Psoas muscle (tissue), 8 donors: Measurements from ENCODE around the gene TMPRSS3. TPM values are rescaled to one million over a fixed set of nuclear protein-coding genes. Genes with fewer than 3 reads are reported as not detected.

Experiments
- ATAC-seq, 4 donors: fragments of 200-7000 bp; cut with Tn5 transposase; one replicate each; pipeline ENCODE4 v1.9.1; 2020; ENCODE audit warnings: moderate library complexity in 3 of 4, mild to moderate bottlenecking in 2 of 4
- DNase-seq, 2 donors: peaks; one replicate each; pipeline ENCODE4 v3.0.0-alpha.2; 2020
- H3K27ac ChIP-seq: fragments of 200-600 bp; one replicate; pipeline ENCODE4 v1.8.0; 2022
- H3K27me3 ChIP-seq, 3 donors: fragments of 200-600 bp in 1 of 3; one replicate each; pipeline versions ENCODE4 v1.6.1 to v1.8.0; 2013 to 2022; ENCODE audit warnings: low read length in 2 of 3, mild to moderate bottlenecking in 2 of 3, moderate library complexity in 1 of 3; ENCODE audit not compliant: insufficient read depth in 3 of 3
- H3K36me3 ChIP-seq, 2 donors: fragments of 200-600 bp in 1 of 2; one replicate each; pipeline versions ENCODE4 v1.6.1 to v1.8.0; 2013 to 2022; ENCODE audit warnings: low read depth in 1 of 2, mild to moderate bottlenecking in 1 of 2, moderate library complexity in 1 of 2; ENCODE audit not compliant: insufficient read depth in 1 of 2
- H3K4me1 ChIP-seq: fragments of 200-600 bp; one replicate; pipeline ENCODE4 v1.8.0; 2022
- H3K4me3 ChIP-seq: fragments of 200-600 bp; one replicate; pipeline ENCODE4 v1.8.0; 2022; ENCODE audit warnings: mild to moderate bottlenecking
- H3K9me3 ChIP-seq: fragments of 200-600 bp; one replicate; pipeline ENCODE4 v1.8.0; 2022
- WGBS, 3 donors: extraction: QIAGEN DNeasy Blood & Tissue Kit; methylation state at CpG; one replicate each; pipeline versions ENCODE4 v1.1.6 to v1.1.7; 2013; 5-methylcytosine and 5-hydroxymethylcytosine counted together
- intact Hi-C, 2 donors: fragments of 100-400 bp; cut with DNase I; formaldehyde crosslinking; loops; one replicate each; pipeline versions ENCODE4 v1.11.0 to v1.14.2; 2022
- polyA plus RNA-seq, 3 donors: library from polyadenylated mRNA; stranded (reverse); fragments of 200-250 nt; gene quantifications; one replicate each; pipeline ENCODE4 v1.2.3, GENCODE V29; 2013
- total RNA-seq, 4 donors: library from RNA; stranded (reverse); fragmentation: NEBNext Ultra II Directional in 2 of 4; extraction: Animal tissue kit (Norgen Biotek cat#: 25700) in 2 of 4; gene quantifications; one replicate each; pipeline versions ENCODE4 v1.2.1 to v1.2.4, GENCODE V29; 2021 to 2023
- TF ChIP-seq, protein P1 (sequence below): fragments of 200-600 bp; IDR thresholded peaks from one replicate; pipeline ENCODE4 v1.8.0; 2022; ENCODE audit warnings: antibody characterized with exemption
- donor health status: healthy with polysubstance abuse.
- donor health status: DM: no; HTN: no; CAD: no; lungs with moderate emphysema.
- donor health status: Bipolar disorder and iron deficiency.
- donor health status: healthy.
- donor health status: DM: yes; HTN: yes; CAD: no.
- donor health status: DM: no; HTN: no; CAD: no.
- donor health status: DM: no; HTN: no; CAD: no.
- donor health status: DM: yes; HTN: yes; CAD: no.

Gene TMPRSS3
- total and polyA plus RNA-seq, 7 donors: 0.25 TPM; not detected in 6

GRCh38 chr21:42389449-42389835 lies 6.4 kb downstream of the TMPRSS3 start:
- Histone ChIP-seq H3K4me3 (no peak overlapping the region), H3K27ac (no peak overlapping the region), H3K27me3 (peaks cover 0 to 44% (median 3%) of the 10 kb centered on the region in 3 donors), H3K36me3 (no peaks in the 10 kb centered on the region), H3K9me3 (no peaks in the 10 kb centered on the region), H3K4me1 (no peaks in the 10 kb centered on the region)
- intact Hi-C loops: loop anchor here in 1 of 2 donors (10.0 kb wide), 1 partner anchor 245 kb away; no protein-coding TSS in a partner anchor
- ATAC-seq: no peak
- TF ChIP-seq, protein P1, sequence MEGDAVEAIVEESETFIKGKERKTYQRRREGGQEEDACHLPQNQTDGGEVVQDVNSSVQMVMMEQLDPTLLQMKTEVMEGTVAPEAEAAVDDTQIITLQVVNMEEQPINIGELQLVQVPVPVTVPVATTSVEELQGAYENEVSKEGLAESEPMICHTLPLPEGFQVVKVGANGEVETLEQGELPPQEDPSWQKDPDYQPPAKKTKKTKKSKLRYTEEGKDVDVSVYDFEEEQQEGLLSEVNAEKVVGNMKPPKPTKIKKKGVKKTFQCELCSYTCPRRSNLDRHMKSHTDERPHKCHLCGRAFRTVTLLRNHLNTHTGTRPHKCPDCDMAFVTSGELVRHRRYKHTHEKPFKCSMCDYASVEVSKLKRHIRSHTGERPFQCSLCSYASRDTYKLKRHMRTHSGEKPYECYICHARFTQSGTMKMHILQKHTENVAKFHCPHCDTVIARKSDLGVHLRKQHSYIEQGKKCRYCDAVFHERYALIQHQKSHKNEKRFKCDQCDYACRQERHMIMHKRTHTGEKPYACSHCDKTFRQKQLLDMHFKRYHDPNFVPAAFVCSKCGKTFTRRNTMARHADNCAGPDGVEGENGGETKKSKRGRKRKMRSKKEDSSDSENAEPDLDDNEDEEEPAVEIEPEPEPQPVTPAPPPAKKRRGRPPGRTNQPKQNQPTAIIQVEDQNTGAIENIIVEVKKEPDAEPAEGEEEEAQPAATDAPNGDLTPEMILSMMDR: no peak
- DNase-seq: peak in 1 of 2 donors; percentile 11
- WGBS, 3 donors: 52 to 62% (median 55%) methylated on average over 6 of the region's 6 CpGs

DNA sequence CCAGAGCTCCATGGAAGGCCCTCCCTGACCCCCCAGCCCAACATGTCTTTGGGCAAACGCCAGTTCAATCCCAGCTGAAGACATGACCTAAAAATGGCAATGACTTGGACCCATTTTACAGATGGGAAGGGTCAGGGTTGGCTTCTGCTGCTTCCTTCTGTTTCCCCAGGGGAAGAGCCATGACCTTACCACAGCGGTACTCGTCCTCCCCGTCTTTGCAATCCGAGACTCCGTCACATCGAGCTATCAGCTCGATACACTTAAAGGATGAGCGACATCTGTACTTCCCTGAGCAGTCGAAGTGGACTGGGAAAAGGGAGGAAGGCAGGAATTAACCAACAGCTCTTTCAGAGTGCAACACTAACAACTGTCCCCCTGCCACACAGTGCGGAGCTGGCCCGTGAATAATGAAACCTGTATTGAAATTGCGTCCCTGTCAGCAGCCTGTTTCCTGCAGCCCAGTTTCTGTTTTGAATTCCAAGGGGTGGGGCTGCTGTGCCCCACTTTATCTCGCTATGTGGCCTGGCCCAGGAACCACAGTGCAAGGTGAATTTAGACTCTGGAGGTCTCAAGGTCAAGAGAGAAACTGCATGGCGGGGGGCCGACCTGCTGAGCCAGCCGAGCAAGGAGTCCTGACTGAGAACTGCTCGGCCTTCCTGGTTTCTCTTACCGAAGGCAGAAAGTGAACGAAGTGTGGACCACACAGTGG lies 7.0 kb downstream of the TMPRSS3 start:
- ATAC-seq (no peak), DNase-seq (peak in 1 of 2 donors; percentile 21)
- WGBS, 3 donors: 60 to 66% (median 61%) methylated on average over 20 of the region's 20 CpGs
- Histone ChIP-seq H3K4me3 (no peak overlapping the region), H3K4me1 (no peaks in the 10 kb centered on the region), H3K9me3 (no peaks in the 10 kb centered on the region), H3K27ac (no peak overlapping the region), H3K36me3 (no peaks in the 10 kb centered on the region), H3K27me3 (peaks cover 0 to 44% (median 3%) of the 10 kb centered on the region in 3 donors)
- intact Hi-C loops: loop anchor here in 1 of 2 donors (10.0 kb wide), 1 partner anchor 244 kb away; no protein-coding TSS in a partner anchor
- TF ChIP-seq, protein P1: no peak

DNA sequence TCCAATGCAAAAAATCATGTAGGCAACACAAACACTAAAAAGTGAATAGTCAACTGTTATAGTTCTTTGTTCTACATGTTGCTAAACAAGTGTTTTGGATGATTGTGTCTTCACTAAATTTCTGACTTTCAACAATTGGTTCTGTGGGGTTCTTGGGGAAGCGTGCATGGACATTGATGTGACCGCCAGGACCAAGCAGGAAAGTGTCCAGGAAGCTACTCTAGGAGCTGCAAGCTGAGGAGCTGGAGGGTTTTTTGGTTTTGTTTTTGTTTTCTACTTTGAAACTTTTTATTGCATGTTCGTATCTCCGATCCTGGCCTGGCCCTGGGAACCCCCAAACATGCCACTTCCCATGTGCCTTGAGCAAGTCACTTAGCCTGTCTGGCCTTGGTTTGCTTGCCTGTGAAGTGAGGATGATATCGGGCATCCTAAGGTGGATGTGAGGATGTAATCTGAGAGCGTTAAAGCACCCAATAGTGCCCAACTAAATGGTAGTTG lies 8.0 kb downstream of the TMPRSS3 start:
- TF ChIP-seq, protein P1: no peak
- Histone ChIP-seq H3K9me3 (no peaks in the 10 kb centered on the region), H3K4me3 (no peak overlapping the region), H3K27ac (no peak overlapping the region), H3K36me3 (no peaks in the 10 kb centered on the region), H3K27me3 (peaks cover 0 to 44% (median 5%) of the 10 kb centered on the region in 3 donors), H3K4me1 (no peaks in the 10 kb centered on the region)
- intact Hi-C loops: loop anchor here in 1 of 2 donors (10.0 kb wide), 1 partner anchor 243 kb away; no protein-coding TSS in a partner anchor
- ATAC-seq: no peak
- 83 to 90% (median 89%) methylated on average over 6 of the region's 6 CpGs for WGBS, 3 donors
- DNase-seq: peak in 1 of 2 donors; percentile 12

DNA sequence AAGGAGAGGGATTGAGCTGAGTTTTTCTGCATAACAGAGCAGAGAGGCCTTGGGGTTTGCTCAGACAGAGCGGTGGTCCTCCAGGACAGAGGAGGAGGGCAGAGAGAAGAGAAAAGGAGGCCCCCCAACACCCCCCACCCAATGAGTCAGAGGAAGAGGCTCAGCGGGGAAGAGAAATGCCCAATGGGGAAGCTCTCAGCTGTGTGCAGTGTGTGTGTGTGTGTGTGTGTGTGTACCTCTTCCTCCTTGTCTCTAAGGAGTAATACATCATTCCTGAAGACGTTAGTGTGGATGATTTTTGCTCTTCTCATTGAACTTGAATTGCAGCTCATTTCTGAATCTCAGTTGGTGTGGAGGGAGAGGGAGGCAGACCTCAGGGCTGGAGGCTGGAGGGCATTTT lies 8.7 kb downstream of the TMPRSS3 start:
- ATAC-seq: no peak
- WGBS, 3 donors: 35 to 43% (median 40%) methylated on average over 3 of the region's 3 CpGs
- Histone ChIP-seq H3K27me3 (peaks cover 0 to 42% (median 5%) of the 10 kb centered on the region in 3 donors), H3K36me3 (no peaks in the 10 kb centered on the region), H3K27ac (no peak overlapping the region), H3K4me3 (no peak overlapping the region), H3K9me3 (no peaks in the 10 kb centered on the region), H3K4me1 (no peaks in the 10 kb centered on the region)
- TF ChIP-seq, protein P1: no peak
- no peak for DNase-seq
- intact Hi-C loops: loop anchor here in 1 of 2 donors (10.0 kb wide), 1 partner anchor 242 kb away; no protein-coding TSS in a partner anchor
